SK-N-SH treated with all-trans-retinoic acid at 6 μM for 48 hours (cell line): ENCODE data around the gene KDSR.

ENCODE experiments used
- ATAC-seq: fragments of 200-7000 bp; cut with Tn5 transposase; 3 replicates; pipeline ENCODE4 v1.9.1; 2020; ENCODE audit warnings: mild to moderate bottlenecking, moderate library complexity
- ARNTL ChIP-seq: fragments of 450-650 bp; formaldehyde crosslinking; IDR thresholded peaks from 2 replicates; pipeline ENCODE4 v1.5.0; 2020; ENCODE audit warnings: low read depth, mild to moderate bottlenecking, moderate library complexity, borderline replicate concordance
- BACH2 ChIP-seq: fragments of 250-450 bp; sonication (Bioruptor Pico); IDR thresholded peaks from 2 replicates; pipeline ENCODE4 v1.9.0; 2021; ENCODE audit warnings: mild to moderate bottlenecking, borderline replicate concordance
- CSDC2 ChIP-seq: fragments of 250-450 bp; sonication (Bioruptor Pico); IDR thresholded peaks from 2 replicates; pipeline ENCODE4 v1.5.0; 2020; ENCODE audit warnings: mild to moderate bottlenecking, moderate library complexity
- ESRRG ChIP-seq: fragments of 250-450 bp; sonication (Bioruptor Pico); IDR thresholded peaks from 2 replicates; pipeline ENCODE4 v1.6.1; 2021; ENCODE audit warnings: mild to moderate bottlenecking
- GLIS3 ChIP-seq: fragments of 250-450 bp; sonication (Bioruptor Pico); IDR thresholded peaks from 2 replicates; pipeline ENCODE4 v1.5.0; 2020; ENCODE audit warnings: mild to moderate bottlenecking, moderate library complexity
- ISL1 ChIP-seq: fragments of 250-450 bp; sonication (Bioruptor Pico); IDR thresholded peaks from 2 replicates; pipeline ENCODE4 v2.1.2; 2022; ENCODE audit warnings: mild to moderate bottlenecking, moderate library complexity
- OSR1 ChIP-seq: fragments of 250-450 bp; sonication (Bioruptor Pico); IDR thresholded peaks from 2 replicates; pipeline ENCODE4 v1.8.0; 2022; ENCODE audit warnings: moderate library complexity, mild to moderate bottlenecking, inconsistent platforms
- PATZ1 ChIP-seq: fragments of 250-450 bp; sonication (Bioruptor Pico); IDR thresholded peaks from 2 replicates; pipeline ENCODE4 v1.8.0; 2020; ENCODE audit warnings: mild to moderate bottlenecking, moderate library complexity, borderline replicate concordance
- RARB ChIP-seq: fragments of 250-450 bp; sonication (Bioruptor Pico); IDR thresholded peaks from 2 replicates; pipeline ENCODE4 v1.8.0; 2021; ENCODE audit warnings: mild to moderate bottlenecking, moderate library complexity
- SNAI2 ChIP-seq: fragments of 250-450 bp; sonication (Bioruptor Pico); IDR thresholded peaks from 2 replicates; pipeline ENCODE4 v1.5.0; 2020; ENCODE audit warnings: mild to moderate bottlenecking, moderate library complexity
- TOX ChIP-seq: fragments of 250-450 bp; sonication (Bioruptor Pico); IDR thresholded peaks from 2 replicates; pipeline ENCODE4 v1.8.0; 2021; ENCODE audit warnings: mild to moderate bottlenecking, moderate library complexity, borderline replicate concordance
- ZC3H10 ChIP-seq: fragments of 250-450 bp; sonication (Bioruptor Pico); IDR thresholded peaks from 2 replicates; pipeline ENCODE4 v1.5.1; 2021; ENCODE audit warnings: mild to moderate bottlenecking, moderate library complexity
- ZFP3 ChIP-seq: fragments of 250-450 bp; sonication (Bioruptor Pico); IDR thresholded peaks from 2 replicates; pipeline ENCODE4 v1.5.0; 2020; ENCODE audit warnings: mild to moderate bottlenecking, moderate library complexity
- ZFP30 ChIP-seq: fragments of 450-650 bp; formaldehyde crosslinking; IDR thresholded peaks from 2 replicates; pipeline ENCODE4 v1.5.0; 2022; ENCODE audit warnings: mild to moderate bottlenecking, moderate library complexity
- ZNF565 ChIP-seq: fragments of 450-650 bp; formaldehyde crosslinking; conservative IDR thresholded peaks from 2 replicates; pipeline ENCODE4 v1.5.0; 2020; ENCODE audit warnings: low read depth, mild to moderate bottlenecking, moderate library complexity
- ZNF70 ChIP-seq: fragments of 450-650 bp; formaldehyde crosslinking; IDR thresholded peaks from 2 replicates; pipeline ENCODE4 v1.5.0; 2020; ENCODE audit warnings: mild to moderate bottlenecking, moderate library complexity
- ZNF8 ChIP-seq: fragments of 450-650 bp; formaldehyde crosslinking; IDR thresholded peaks from 2 replicates; pipeline ENCODE4 v1.5.0; 2020; ENCODE audit warnings: mild to moderate bottlenecking, moderate library complexity
- TF ChIP-seq, protein P1 (sequence below): fragments of 250-450 bp; sonication (Bioruptor Pico); IDR thresholded peaks from 2 replicates; pipeline ENCODE4 v1.5.0; 2020; ENCODE audit warnings: mild to moderate bottlenecking, moderate library complexity
- TF ChIP-seq, protein P2 (sequence below): fragments of 250-450 bp; sonication (Bioruptor Pico); IDR thresholded peaks from 2 replicates; pipeline ENCODE4 v1.5.1; 2021; ENCODE audit warnings: mild to moderate bottlenecking, moderate library complexity
- TF ChIP-seq, protein P3 (sequence below): fragments of 250-450 bp; sonication (Bioruptor Pico); IDR thresholded peaks from 2 replicates; pipeline ENCODE4 v1.8.0; 2021; ENCODE audit warnings: low read depth, mild to moderate bottlenecking, moderate library complexity, borderline replicate concordance

Gene KDSR

GRCh38 chr18:63302636-63303405 lies 64.2 kb downstream of the KDSR start:
- TF ChIP-seq SNAI2 (no peak), ESRRG (CRISPR knock-in tag) (no peak), ZC3H10 (CRISPR knock-in tag) (no peak), ZNF565 (no peak), ZFP3 (CRISPR knock-in tag) (no peak), ZFP30 (no peak), ZNF8 (CRISPR knock-in tag) (no peak), TOX (CRISPR knock-in tag) (no peak), GLIS3 (CRISPR knock-in tag) (no peak), OSR1 (CRISPR knock-in tag) (no peak), CSDC2 (CRISPR knock-in tag) (no peak), PATZ1 (CRISPR knock-in tag) (no peak)
- TF ChIP-seq, protein P1, sequence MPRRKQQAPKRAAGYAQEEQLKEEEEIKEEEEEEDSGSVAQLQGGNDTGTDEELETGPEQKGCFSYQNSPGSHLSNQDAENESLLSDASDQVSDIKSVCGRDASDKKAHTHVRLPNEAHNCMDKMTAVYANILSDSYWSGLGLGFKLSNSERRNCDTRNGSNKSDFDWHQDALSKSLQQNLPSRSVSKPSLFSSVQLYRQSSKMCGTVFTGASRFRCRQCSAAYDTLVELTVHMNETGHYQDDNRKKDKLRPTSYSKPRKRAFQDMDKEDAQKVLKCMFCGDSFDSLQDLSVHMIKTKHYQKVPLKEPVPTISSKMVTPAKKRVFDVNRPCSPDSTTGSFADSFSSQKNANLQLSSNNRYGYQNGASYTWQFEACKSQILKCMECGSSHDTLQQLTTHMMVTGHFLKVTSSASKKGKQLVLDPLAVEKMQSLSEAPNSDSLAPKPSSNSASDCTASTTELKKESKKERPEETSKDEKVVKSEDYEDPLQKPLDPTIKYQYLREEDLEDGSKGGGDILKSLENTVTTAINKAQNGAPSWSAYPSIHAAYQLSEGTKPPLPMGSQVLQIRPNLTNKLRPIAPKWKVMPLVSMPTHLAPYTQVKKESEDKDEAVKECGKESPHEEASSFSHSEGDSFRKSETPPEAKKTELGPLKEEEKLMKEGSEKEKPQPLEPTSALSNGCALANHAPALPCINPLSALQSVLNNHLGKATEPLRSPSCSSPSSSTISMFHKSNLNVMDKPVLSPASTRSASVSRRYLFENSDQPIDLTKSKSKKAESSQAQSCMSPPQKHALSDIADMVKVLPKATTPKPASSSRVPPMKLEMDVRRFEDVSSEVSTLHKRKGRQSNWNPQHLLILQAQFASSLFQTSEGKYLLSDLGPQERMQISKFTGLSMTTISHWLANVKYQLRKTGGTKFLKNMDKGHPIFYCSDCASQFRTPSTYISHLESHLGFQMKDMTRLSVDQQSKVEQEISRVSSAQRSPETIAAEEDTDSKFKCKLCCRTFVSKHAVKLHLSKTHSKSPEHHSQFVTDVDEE (CRISPR knock-in tag) = no peak
- TF ChIP-seq, protein P2, sequence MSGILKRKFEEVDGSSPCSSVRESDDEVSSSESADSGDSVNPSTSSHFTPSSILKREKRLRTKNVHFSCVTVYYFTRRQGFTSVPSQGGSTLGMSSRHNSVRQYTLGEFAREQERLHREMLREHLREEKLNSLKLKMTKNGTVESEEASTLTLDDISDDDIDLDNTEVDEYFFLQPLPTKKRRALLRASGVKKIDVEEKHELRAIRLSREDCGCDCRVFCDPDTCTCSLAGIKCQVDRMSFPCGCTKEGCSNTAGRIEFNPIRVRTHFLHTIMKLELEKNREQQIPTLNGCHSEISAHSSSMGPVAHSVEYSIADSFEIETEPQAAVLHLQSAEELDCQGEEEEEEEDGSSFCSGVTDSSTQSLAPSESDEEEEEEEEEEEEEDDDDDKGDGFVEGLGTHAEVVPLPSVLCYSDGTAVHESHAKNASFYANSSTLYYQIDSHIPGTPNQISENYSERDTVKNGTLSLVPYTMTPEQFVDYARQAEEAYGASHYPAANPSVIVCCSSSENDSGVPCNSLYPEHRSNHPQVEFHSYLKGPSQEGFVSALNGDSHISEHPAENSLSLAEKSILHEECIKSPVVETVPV = no peak
- ATAC-seq = no peak

DNA sequence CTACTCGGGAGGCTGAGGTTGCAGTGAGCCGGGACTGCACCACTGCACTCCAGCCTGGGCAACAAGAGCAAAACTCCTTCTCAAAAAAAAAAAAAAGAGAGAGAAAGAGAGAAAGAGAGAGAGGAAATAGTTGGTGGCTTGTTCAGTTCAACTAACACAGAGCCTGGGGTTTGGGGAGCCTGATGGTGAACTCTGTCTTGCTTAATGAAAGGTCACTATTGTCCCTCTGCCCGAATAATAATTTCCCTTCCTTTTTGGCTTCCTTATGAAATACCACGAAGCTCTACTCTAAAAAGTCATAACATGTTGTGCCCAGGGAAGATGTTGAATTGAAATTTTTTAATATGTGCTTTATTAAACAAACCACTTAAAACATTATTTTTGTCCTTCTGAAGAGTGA lies 64.8 kb downstream of the KDSR start:
- no peak for ATAC-seq
- no peak for TF ChIP-seq ARNTL (CRISPR knock-in tag)
- TF ChIP-seq ZNF8 (CRISPR knock-in tag) = no peak

DNA sequence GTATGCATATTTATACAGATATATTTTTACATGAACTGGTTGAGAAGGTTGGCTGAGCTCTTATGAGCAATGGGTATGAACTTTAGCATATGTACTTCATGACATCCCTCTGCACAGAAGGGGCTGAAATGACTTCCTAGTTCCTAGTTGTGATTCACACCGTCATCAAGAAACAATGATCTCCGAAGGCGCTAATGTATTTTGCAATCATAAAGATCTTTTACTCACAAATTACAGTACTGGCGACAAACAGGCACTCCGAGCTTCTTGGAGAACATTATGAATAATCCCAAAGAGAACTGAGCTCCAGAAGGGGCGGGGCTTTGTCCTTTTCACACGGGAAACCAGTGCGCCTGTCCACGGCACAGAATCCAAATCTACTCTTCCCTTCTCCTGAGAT lies 65.6 kb downstream of the KDSR start:
- no peak for ATAC-seq
- TF ChIP-seq ZNF8 (CRISPR knock-in tag) (no peak), BACH2 (no peak), OSR1 (CRISPR knock-in tag) (no peak), RARB (CRISPR knock-in tag) (no peak), ZFP30 (no peak)
- TF ChIP-seq, all 23 proteins: peak for 0

DNA sequence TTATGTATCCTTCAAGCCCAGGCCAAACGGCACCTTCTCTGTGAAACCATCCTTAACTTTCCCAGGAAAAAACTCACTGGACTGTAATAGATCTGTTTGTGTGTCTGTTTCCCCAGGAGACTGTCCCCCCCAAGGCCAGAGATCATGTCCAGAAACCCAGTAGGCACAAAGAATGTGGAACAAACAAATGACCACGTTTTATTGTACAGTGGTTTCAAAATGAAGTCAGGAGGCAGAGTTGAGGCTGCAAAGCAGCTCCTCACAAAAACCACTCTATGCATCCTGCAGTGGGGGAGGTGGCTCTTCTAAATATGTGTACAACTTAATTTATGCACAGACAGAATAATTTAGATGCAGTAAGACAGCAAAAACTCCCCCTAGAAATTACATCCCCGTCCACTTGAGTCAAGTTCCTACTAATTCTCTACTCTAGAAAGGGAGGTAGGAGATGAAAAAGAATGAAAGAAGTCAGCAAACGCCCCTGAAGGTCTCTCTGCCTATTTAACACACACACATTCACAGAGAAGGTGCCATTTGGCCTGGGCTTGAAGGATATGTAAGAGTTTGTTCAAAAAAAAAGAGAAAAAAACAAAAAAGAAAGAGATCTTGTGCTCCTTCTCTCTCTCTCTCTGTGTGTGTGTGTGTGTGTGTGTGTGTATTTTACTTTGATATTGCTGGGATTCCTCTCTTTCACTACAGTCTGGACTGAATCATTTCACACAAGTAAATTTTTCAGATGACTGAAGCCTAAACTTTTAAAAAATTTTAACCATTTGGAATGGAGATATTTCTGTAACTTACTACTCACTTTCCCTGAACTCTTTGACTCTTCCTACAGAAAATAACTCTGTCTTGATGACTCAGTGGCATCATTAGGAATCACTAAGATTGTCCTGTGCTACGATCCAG lies 66.9 kb downstream of the KDSR start:
- no peak for TF ChIP-seq OSR1 (CRISPR knock-in tag)
- no peak for TF ChIP-seq BACH2
- no peak for TF ChIP-seq SNAI2
- no peak for TF ChIP-seq ZFP30
- peak; percentile 40 for ATAC-seq

- ATAC-seq = no peak
- TF ChIP-seq ARNTL (CRISPR knock-in tag) (no peak), ISL1 (CRISPR knock-in tag) (peak; percentile 55), SNAI2 (no peak), ZNF8 (CRISPR knock-in tag) (no peak), BACH2 (no peak), ZNF70 (no peak), RARB (CRISPR knock-in tag) (no peak), ZFP3 (CRISPR knock-in tag) (peak; percentile 48; the same call in 1 of the 2 replicates)
- TF ChIP-seq, protein P3, sequence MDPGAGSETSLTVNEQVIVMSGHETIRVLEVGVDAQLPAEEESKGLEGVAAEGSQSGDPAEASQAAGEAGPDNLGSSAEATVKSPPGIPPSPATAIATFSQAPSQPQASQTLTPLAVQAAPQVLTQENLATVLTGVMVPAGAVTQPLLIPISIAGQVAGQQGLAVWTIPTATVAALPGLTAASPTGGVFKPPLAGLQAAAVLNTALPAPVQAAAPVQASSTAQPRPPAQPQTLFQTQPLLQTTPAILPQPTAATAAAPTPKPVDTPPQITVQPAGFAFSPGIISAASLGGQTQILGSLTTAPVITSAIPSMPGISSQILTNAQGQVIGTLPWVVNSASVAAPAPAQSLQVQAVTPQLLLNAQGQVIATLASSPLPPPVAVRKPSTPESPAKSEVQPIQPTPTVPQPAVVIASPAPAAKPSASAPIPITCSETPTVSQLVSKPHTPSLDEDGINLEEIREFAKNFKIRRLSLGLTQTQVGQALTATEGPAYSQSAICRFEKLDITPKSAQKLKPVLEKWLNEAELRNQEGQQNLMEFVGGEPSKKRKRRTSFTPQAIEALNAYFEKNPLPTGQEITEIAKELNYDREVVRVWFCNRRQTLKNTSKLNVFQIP (CRISPR knock-in tag) = no peak
- TF ChIP-seq, protein P2 = no peak
Observed at GRCh38 chr18:63298400-63299365, 68.3 kb downstream of the KDSR start.
